GM19238 (cell line): ENCODE data around the gene STRADB.
"Not testable (repeated sequence)": the region's sequence is repeated elsewhere in the genome, so short reads cannot be mapped to it uniquely, and the experiment has no call there.

Source experiments
- DNase-seq: peaks from one replicate; pipeline ENCODE4 v3.0.0; 2011; ENCODE audit warnings: low spot score; ENCODE audit not compliant: insufficient read length

The STRADB gene

DNA sequence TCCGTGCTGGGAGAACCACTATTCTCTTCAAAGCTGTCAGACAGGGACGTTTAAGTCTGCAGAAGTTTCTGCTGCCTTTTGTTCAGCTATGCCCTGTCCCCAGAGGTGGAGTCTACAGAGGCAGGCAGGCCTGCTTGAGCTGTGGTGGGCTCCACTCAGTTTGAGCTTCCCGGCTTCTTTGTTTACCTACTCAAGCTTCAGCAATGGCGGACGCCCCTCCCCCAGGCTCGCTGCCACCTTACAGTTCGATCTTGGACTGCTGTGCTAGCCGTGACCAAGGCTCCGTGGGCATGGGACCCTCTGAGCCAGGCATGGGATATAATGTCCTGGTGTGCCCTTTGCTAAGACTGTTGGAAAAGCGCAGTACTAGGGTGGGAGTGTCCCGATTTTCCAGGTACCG, 21.2 kb upstream of the STRADB start:
- DNase-seq = not testable (repeated sequence)

- no peak for DNase-seq
Observed at GRCh38 chr2:201430839-201431238, 20.7 kb upstream of the STRADB start.

DNA sequence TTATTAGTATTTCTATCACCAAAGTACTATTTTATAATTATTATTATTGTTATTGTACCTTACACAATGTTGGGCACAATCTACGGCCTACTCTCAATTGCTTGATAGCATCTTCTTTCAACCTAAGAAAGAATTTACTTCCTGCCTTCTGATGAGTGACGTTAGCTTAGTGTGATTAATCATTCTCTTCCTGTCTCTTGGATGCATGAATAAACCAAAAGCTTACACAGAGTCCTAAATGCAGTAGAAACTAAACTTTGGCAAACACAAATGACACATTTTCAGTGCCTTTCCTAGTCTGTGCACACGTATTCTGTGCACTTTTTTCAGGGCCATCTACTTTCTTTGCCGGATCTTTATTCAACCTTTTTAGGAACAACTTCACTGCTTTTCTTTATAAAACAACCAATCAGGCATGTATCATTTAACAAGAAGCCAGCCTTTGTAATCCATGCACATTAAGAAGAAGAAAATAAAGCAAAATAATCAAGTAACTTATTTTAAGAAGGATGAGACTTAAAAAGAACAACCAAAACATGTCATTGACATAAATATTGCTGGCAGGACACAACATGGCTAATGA, 19.4 kb upstream of the STRADB start:
- DNase-seq = no peak

- DNase-seq = no peak
Observed at GRCh38 chr2:201432621-201433393, 18.7 kb upstream of the STRADB start.

DNA sequence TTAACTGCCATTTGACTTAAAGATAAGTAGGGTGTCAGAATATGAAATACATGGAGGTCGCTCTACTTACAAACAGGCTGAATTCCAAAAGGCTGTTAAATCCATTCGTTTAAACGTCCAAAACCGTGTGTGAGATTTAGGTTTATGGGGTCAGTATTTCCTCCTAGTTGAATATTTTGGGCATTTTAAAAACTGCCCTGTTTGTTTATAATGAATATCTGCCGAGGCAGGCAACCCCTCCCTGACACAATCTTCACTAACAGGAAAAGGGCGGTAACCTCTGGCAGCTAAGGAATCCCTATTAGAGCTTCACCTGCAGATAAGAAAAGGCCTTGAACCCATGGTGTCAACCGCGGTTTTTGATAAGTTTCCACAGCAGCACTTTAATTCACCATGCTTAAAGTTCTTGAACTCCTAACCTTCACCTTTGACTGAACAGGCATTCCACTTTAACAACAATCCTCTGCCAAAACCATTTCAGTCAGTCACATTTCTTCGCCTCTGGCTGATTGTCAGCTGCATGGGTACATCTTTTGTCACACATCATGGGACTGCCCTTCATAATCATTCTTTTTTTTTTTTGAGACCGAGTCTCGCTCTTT, 18.0 kb upstream of the STRADB start:
- DNase-seq = no peak

GRCh38 chr2:201436141-201436540, 15.4 kb upstream of the STRADB start:
- no peak for DNase-seq

DNA sequence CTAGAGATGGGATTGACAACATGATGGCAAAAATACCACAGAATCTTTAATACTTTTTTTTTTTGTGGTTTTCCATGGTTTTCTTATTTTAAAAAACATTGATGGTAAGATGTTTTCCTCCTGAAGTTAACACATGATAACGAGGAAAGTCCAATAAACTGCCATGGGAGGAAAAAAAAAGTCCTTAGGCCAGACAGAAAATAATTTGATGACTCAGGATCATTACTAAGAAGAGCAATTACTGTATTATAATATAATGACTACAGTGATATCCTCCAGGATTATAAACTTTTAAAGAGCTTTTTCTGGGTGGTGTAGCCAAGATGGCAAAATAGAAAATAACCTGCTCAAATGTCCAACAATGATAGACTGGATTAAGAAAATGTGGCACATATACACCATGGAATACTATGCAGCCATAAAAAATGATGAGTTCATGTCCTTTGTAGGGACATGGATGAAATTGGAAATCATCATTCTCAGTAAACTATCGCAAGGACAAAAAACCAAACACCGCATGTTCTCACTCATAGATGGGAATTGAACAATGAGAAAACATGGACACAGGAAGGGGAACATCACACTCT, 12.1 kb upstream of the STRADB start:
- not testable (repeated sequence) for DNase-seq

- no peak for DNase-seq
Observed at GRCh38 chr2:201440182-201440581, 11.4 kb upstream of the STRADB start.

GRCh38 chr2:201441409-201441808, 10.1 kb upstream of the STRADB start:
- DNase-seq = no peak

DNA sequence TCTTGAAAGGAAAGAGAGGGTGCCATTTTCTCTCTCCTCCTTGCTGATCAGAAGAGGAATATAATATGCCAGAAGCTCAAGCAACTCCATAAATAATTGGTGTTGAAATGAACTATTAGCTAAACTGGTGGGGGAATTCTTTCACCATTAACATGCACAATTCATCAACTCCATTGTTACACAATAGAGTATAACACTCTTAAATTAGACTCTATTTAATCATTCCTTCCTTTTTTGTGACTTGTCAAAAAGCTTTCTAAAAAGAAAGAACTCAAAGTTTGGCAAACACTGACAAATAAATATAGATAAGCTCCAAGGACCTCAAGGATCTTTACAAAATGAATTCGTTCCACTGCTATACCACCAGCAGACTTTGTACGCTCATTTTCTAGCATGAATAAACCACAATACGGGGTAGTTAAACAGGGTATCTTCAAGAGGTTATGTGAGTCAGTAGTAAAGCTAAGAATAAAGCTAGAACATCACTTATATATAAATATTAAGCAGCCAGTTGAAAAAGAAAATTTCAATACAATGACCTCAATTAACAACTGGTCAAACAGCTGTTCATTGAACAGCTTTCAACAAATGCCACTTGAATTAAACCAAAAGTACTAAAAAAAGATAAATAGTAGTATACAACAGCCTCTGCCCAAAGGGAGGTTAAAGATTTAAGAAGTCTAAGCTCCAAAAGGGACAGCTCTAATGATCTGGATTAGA, 6.6 kb upstream of the STRADB start:
- no peak for DNase-seq

- DNase-seq = no peak
Observed at GRCh38 chr2:201447086-201447485, 4.5 kb upstream of the STRADB start.

- DNase-seq = no peak
Observed at GRCh38 chr2:201448061-201448460, 3.5 kb upstream of the STRADB start.

DNA sequence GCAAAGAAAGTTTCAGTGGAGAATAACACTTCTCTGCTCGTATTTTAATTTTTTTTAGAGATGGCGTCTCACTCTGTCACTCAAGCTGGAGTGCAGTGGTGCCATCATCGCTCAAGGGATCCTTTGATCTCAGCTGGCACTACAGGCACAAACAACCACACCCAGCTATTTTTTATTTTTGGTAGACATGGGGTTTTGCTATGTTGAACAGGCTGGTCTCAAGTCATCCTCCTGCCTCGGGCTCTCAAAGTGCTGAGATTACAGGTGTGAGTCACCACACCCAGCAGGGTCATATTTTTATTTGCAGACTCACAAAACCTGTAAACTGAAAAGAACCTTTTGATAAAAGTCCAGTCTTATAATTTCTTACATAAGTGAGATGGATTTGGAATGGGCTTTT, 2.8 kb upstream of the STRADB start:
- no peak for DNase-seq

- no peak for DNase-seq
Observed at GRCh38 chr2:201450954-201451291, 617 bp upstream of the STRADB start.

- no peak for DNase-seq
Observed at GRCh38 chr2:201452058-201452921, 750 bp downstream of the STRADB start.

DNA sequence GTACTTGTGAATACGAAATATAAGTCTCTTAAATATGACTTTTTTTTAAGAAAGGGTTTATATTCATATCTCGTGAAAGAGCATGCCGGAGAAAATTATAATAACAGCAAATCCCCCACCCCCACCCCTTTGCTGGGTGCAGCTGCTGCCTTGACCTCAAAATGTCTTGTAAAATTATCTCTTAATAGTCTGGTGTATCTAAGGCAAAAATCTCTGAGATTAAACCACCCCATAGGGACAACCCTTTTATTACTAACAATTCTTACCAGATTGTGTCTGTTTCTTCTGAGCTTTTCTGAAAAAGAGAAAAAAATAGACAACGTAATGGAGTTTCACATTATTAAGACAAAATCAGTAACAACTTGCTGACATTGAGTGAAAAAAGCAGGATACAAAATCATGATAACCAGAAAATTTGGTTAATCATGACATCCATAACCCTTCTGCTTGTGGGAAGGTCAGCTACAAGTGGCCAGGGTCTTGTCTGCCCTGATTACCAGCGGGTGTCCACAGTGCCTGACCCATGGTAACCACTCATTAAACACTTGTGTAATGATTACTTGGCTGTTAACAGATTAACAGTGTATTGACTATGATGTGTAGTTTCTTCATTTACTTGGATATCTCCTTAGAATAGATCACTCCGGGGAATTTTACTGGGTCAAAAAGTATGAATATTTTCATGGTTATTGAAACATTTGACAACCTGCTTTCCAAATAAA, 1.5 kb downstream of the STRADB start:
- no peak for DNase-seq

GRCh38 chr2:201458381-201458780, 6.8 kb downstream of the STRADB start:
- no peak for DNase-seq

GRCh38 chr2:201460532-201460931, 9.0 kb downstream of the STRADB start:
- DNase-seq = no peak

- no peak for DNase-seq
Observed at GRCh38 chr2:201464547-201464946, 13.0 kb downstream of the STRADB start.

DNA sequence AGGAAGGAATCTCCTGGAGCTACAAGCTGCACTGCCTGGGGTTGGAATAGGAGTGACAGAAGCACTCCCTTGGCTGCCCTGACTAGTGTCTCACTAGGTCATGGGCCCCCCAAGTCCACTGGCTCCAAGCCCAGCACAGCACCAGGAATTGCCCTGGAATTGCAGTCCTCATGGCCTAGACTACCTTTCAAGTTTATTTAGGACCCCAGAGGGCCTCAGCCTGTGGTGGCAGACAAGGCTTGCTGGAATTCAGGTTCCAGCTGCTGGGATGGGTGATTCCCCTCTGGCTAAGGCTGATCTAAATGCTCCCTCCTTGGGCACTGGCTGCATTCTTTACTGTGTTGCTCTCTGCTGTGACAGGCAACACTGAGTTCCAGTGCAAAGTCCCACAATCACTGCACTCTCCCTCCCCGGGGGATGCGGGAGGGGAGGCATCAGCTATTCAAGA, 14.0 kb downstream of the STRADB start:
- DNase-seq = no peak
